HG02610 (cell line): ENCODE measurements around the gene BICD2.

Experiments
- ATAC-seq: cut with Tn5 transposase; IDR thresholded peaks from one replicate; pipeline ENCODE4 v1.9.1; 2021; ENCODE audit warnings: mild to moderate bottlenecking, moderate library complexity; ENCODE audit not compliant: unreplicated experiment

Gene BICD2

GRCh38 chr9:92671323-92671722 lies 93.3 kb downstream of the BICD2 start:
- no peak for ATAC-seq

GRCh38 chr9:92669890-92670708 lies 94.5 kb downstream of the BICD2 start, which contains the start of gene IPPK:
TSS of gene IPPK (minus strand) at chr9:92670131. CDS start at chr9:92669988, 143 bp downstream.
- peak; percentile 94 for ATAC-seq

- ATAC-seq, result no peak
Observed at GRCh38 chr9:92669527-92669889, 95.1 kb downstream of the BICD2 start.

GRCh38 chr9:92668746-92669526 lies 95.7 kb downstream of the BICD2 start:
- no peak for ATAC-seq

GRCh38 chr9:92666912-92667532 lies 97.6 kb downstream of the BICD2 start:
- ATAC-seq, result no peak

GRCh38 chr9:92666236-92666635 lies 98.4 kb downstream of the BICD2 start:
- ATAC-seq, result no peak

- no peak for ATAC-seq
Observed at GRCh38 chr9:92665836-92666235, 98.8 kb downstream of the BICD2 start.

GRCh38 chr9:92664394-92665152 lies 100.1 kb downstream of the BICD2 start:
- peak; percentile 52 for ATAC-seq

GRCh38 chr9:92663951-92664350 lies 100.7 kb downstream of the BICD2 start:
- no peak for ATAC-seq

GRCh38 chr9:92663126-92663525 lies 101.5 kb downstream of the BICD2 start:
- ATAC-seq, result no peak

- ATAC-seq, result no peak
Observed at GRCh38 chr9:92661743-92662142, 102.9 kb downstream of the BICD2 start.
